NK-92 (cell line): Measurements from ENCODE around the gene SLC11A2.
"Not testable (repeated sequence)": the region's sequence is repeated elsewhere in the genome, so short reads cannot be mapped to it uniquely, and the experiment has no call there.

ENCODE experiments used
- DNase-seq: peaks from one replicate; lab custom pipeline; 2025; ENCODE audit not compliant: unreplicated experiment; lab: John Stamatoyannopoulos, UW

The SLC11A2 gene

GRCh38 chr12:50991291-50991690, 34.9 kb downstream of the SLC11A2 start:
- DNase-seq, result no peak

GRCh38 chr12:50990791-50991190, 35.4 kb downstream of the SLC11A2 start:
- no peak for DNase-seq

GRCh38 chr12:50990147-50990727, 35.9 kb downstream of the SLC11A2 start:
- DNase-seq, result no peak

GRCh38 chr12:50988871-50989270, 37.3 kb downstream of the SLC11A2 start:
- no peak for DNase-seq

- no peak for DNase-seq
These were observed 38.1 kb downstream of the SLC11A2 start for GRCh38 chr12:50988051-50988450.

- no peak for DNase-seq
These were observed 39.0 kb downstream of the SLC11A2 start for GRCh38 chr12:50986966-50987737.

GRCh38 chr12:50985322-50985721, 40.9 kb downstream of the SLC11A2 start:
- no peak for DNase-seq

GRCh38 chr12:50984586-50985298, 41.4 kb downstream of the SLC11A2 start:
- DNase-seq, result no peak

- no peak for DNase-seq
These were observed 44.6 kb downstream of the SLC11A2 start for GRCh38 chr12:50981319-50982239.

GRCh38 chr12:50980545-50980944, 45.6 kb downstream of the SLC11A2 start:
- DNase-seq, result no peak

- no peak for DNase-seq
These were observed 46.7 kb downstream of the SLC11A2 start for GRCh38 chr12:50979369-50980052.

- no peak for DNase-seq
These were observed 54.2 kb downstream of the SLC11A2 start for GRCh38 chr12:50971946-50972345.

- no peak for DNase-seq
These were observed 61.8 kb downstream of the SLC11A2 start for GRCh38 chr12:50964432-50964831.

- DNase-seq, result no peak
These were observed 64.5 kb downstream of the SLC11A2 start for GRCh38 chr12:50961708-50962107.

- no peak for DNase-seq
These were observed 66.1 kb downstream of the SLC11A2 start for GRCh38 chr12:50960130-50960529.

- no peak for DNase-seq
These were observed 70.5 kb downstream of the SLC11A2 start for GRCh38 chr12:50955697-50956096.

- DNase-seq, result no peak
These were observed 70.9 kb downstream of the SLC11A2 start for GRCh38 chr12:50955288-50955687.

GRCh38 chr12:50954789-50955188, 71.4 kb downstream of the SLC11A2 start:
- not testable (repeated sequence) for DNase-seq

- no peak for DNase-seq
These were observed 73.1 kb downstream of the SLC11A2 start for GRCh38 chr12:50953047-50953446.

- DNase-seq, result no peak
These were observed 73.7 kb downstream of the SLC11A2 start, which contains the start of gene HIGD1C for GRCh38 chr12:50952510-50952909. HIGD1C (plus strand) TSS chr12:50952544; CDS start chr12:50953999, 1,455 bp downstream.
